ENCODE measurements around the gene HNRNPA2B1. TPM values are rescaled to one million over a fixed set of nuclear protein-coding genes. Genes with fewer than 3 reads are reported as not detected.

HNRNPA2B1 gene
- total RNA-seq: 100 to 1,000 TPM; 968 to 975 TPM

GRCh38 chr7:26200444-26201246 lies at the start of gene HNRNPA2B1:
TSS of gene HNRNPA2B1 (minus strand) at chr7:26200746. CDS start at chr7:26200577, 169 bp downstream.
- Mint-ChIP-seq H3K4me3 (peak within 1 kb of the TSS; percentile 100), H3K36me3 (peaks cover 79% of the 10 kb centered on the region), H3K27ac (peak within 1 kb of the TSS; percentile 100), H3K4me1 (peaks cover 38% of the 10 kb centered on the region), H3K27me3 (peaks cover 24% of the 10 kb centered on the region), H3K9me3 (no peaks in the 10 kb centered on the region)
- peak; percentile 95 for DNase-seq

DNA sequence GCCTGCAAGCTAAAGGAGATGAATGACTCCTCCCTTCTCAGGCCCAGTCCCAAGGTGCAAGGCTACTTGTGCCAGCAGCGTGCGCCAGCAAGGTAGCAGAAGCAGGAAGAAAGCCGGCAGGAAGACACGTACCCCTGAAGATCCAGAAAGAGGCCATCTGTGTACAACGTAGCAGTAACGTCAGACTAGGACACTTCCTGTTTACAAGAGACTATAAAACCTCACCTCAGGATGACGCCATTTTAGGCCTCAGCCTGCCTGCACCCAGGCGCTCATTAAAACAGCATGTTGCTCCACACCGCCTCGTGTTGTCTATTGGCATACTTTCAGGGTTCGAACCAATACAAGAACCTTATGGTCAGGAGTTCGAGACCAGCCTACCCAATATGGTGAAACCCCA lies 49.7 kb upstream of the HNRNPA2B1 start:
- Mint-ChIP-seq H3K9me3 (no peaks in the 10 kb centered on the region), H3K4me1 (peaks cover 2% of the 10 kb centered on the region), H3K27ac (no peak overlapping the region), H3K36me3 (no peaks in the 10 kb centered on the region), H3K4me3 (no peak overlapping the region), H3K27me3 (no peaks in the 10 kb centered on the region)
- no peak for DNase-seq

DNA sequence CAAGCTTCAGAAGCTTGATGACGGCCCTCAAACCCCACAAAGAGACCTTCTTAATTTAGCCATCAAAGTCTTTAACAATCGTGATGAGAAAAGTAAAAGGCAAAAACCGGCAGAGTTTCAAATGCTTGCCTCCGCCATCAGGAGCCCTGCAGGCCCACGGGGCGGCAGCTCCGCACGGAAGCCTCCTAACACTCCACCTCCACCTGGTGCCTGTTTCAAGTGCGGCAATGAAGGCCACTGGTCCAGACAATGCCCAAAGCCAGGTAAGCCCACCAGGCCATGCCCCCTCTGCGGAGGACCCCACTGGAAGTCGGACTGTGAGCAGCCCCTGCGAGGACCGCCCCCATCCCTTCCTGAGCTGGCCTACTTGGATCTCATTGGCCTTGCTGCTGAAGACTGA lies 44.6 kb upstream of the HNRNPA2B1 start:
- Mint-ChIP-seq H3K27ac (no peak overlapping the region), H3K27me3 (no peaks in the 10 kb centered on the region), H3K4me1 (peaks cover 2% of the 10 kb centered on the region), H3K4me3 (no peak overlapping the region), H3K9me3 (no peaks in the 10 kb centered on the region), H3K36me3 (no peaks in the 10 kb centered on the region)
- no peak for DNase-seq

- Mint-ChIP-seq H3K9me3 (no peaks in the 10 kb centered on the region), H3K27ac (no peak overlapping the region), H3K36me3 (no peaks in the 10 kb centered on the region), H3K27me3 (no peaks in the 10 kb centered on the region), H3K4me1 (peaks cover 4% of the 10 kb centered on the region), H3K4me3 (no peak overlapping the region)
- no peak for DNase-seq
These were observed 37.5 kb upstream of the HNRNPA2B1 start for GRCh38 chr7:26238032-26238431.

DNA sequence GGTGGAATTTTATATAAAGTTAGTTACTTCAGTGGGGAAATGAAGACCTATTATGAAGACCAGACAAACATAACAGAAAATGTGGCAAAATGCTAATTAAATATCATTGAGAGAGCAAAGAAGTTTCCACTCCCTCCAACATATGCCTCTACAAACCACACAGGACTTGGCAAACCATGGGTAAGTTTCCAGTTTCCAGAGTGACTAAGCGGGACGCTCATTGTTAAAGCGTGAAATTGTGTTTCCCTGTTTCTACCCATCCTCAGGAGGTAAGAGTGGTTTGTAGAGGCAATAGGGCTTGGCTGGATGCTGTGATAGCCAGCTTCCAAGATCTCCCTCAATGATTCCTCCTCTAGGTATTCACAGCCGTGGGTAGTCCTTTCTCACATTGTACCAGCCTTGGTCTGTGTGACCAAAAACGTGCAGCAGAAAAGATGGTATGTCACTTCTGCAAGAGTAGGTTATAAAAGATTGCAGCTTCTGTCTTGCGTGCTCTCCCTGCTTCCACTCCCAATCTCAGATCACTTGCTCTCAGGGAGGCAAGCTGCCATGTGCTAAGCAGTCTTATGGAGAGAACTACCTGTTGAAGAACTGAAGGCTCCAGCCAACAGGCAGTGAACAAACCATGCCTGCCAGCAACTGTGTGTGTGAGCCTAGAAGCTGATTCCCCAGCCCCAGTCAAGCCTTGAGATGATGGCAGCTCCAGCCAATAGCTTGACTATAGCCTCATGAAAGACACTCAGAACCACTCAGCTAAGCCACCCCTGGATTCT lies 36.7 kb upstream of the HNRNPA2B1 start:
- no peak overlapping the region for H3K4me3 Mint-ChIP-seq
- peaks cover 4% of the 10 kb centered on the region for H3K4me1 Mint-ChIP-seq
- no peak overlapping the region for H3K27ac Mint-ChIP-seq
- no peak for DNase-seq
- no peaks in the 10 kb centered on the region for H3K36me3 Mint-ChIP-seq
- no peaks in the 10 kb centered on the region for H3K9me3 Mint-ChIP-seq
- no peaks in the 10 kb centered on the region for H3K27me3 Mint-ChIP-seq

DNA sequence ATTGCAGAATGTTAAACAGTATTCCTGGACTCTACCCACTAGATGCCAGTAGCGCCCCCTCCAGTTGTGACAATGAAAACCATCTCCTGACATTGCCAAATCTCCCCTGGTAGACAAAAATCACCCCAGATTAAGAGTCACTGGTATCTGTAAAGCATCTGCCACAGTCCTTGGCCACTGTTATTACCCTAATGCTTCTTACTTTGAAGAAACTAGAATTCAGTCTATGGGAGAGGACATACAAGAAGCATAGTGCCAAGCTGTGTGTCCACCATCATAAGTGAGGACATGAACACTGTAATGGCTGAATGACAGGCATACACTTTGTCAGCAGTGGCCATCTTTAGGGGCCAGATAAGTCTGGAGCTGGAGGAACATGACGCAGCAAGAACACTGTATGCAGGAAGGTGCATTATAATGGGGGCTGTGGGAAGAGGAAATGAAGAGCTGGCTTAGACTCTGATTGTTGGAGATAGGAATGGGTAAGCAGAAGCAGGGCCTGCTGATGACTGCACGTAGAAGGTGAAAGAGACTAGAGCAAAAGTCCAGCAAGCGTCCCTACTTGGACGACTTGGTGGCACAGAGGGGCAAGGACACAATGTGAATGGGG lies 33.5 kb upstream of the HNRNPA2B1 start:
- no peaks in the 10 kb centered on the region for H3K9me3 Mint-ChIP-seq
- H3K4me3 Mint-ChIP-seq: no peak overlapping the region
- no peak for DNase-seq
- no peaks in the 10 kb centered on the region for H3K27me3 Mint-ChIP-seq
- no peaks in the 10 kb centered on the region for H3K36me3 Mint-ChIP-seq
- no peak overlapping the region for H3K27ac Mint-ChIP-seq
- H3K4me1 Mint-ChIP-seq: peaks cover 4% of the 10 kb centered on the region

GRCh38 chr7:26227987-26228386 lies 27.4 kb upstream of the HNRNPA2B1 start:
- Mint-ChIP-seq H3K4me3 (no peak overlapping the region), H3K4me1 (no peaks in the 10 kb centered on the region), H3K27me3 (peaks cover 4% of the 10 kb centered on the region), H3K36me3 (no peaks in the 10 kb centered on the region), H3K27ac (no peak overlapping the region), H3K9me3 (no peaks in the 10 kb centered on the region)
- no peak for DNase-seq

DNA sequence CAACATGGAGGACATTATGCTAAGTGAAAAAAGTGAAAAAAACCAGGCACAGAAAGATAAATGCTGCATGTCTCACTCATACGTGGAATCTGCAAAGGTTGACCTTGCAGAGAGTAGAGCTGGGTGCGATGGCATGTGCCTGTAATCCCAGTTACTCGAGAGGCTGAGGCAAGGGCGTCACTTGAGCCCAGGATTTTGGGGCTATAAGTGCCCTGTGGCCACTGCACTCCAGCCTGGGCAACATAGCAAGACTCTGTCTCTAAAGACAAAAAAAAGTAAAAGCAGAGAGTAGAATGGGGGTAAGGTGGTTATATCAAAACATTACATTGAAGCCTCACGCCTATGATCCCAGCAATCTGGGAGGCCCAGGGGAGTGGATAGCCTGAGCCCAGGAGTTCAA lies 23.8 kb upstream of the HNRNPA2B1 start:
- H3K4me3 Mint-ChIP-seq: no peak overlapping the region
- H3K27ac Mint-ChIP-seq: no peak overlapping the region
- no peaks in the 10 kb centered on the region for H3K9me3 Mint-ChIP-seq
- DNase-seq: no peak
- H3K36me3 Mint-ChIP-seq: no peaks in the 10 kb centered on the region
- H3K27me3 Mint-ChIP-seq: peaks cover 4% of the 10 kb centered on the region
- no peaks in the 10 kb centered on the region for H3K4me1 Mint-ChIP-seq

- Mint-ChIP-seq H3K4me3 (no peak overlapping the region), H3K9me3 (no peaks in the 10 kb centered on the region), H3K4me1 (peaks cover 21% of the 10 kb centered on the region), H3K27me3 (no peaks in the 10 kb centered on the region), H3K27ac (no peak overlapping the region), H3K36me3 (peaks cover 22% of the 10 kb centered on the region)
- DNase-seq: no peak
These were observed 15.5 kb upstream of the HNRNPA2B1 start for GRCh38 chr7:26216049-26216448.

DNA sequence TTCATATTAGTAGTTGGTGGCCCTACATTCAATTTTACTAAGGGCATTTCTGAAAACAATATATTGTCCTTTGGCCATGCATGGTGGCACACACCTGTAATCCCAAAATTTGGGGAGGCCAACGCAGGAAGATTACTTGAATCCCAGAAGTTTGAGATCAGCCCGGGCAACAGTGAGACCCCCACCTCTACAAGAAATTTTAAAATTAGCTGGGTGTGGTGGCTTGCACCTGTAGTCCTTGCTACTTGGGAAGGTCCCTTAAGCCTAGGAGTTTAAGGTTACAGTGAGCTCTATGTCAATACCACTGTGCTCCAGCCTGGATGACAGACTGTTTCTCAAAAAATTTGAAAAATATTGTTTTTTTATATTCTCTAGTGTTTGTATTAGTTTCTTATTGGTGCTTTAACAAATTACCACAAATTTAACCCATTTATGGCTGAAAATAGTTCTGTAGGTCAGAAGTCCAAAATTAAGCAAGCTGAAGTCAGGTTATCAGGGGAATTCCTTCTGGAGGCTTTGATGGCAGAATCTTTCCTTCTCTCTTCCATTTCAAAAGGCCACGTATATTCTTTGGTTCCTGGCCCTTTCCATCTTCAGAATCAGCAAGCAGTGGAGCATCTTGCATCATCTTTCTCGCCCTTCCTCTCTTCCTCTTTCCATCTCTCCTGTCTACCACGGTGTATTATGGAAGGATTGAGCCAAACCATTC lies 13.4 kb upstream of the HNRNPA2B1 start:
- H3K4me3 Mint-ChIP-seq: no peak overlapping the region
- peaks cover 34% of the 10 kb centered on the region for H3K36me3 Mint-ChIP-seq
- H3K27me3 Mint-ChIP-seq: no peaks in the 10 kb centered on the region
- no peak for DNase-seq
- H3K4me1 Mint-ChIP-seq: peaks cover 32% of the 10 kb centered on the region
- H3K27ac Mint-ChIP-seq: peak overlapping the region; percentile 43
- H3K9me3 Mint-ChIP-seq: no peaks in the 10 kb centered on the region

DNA sequence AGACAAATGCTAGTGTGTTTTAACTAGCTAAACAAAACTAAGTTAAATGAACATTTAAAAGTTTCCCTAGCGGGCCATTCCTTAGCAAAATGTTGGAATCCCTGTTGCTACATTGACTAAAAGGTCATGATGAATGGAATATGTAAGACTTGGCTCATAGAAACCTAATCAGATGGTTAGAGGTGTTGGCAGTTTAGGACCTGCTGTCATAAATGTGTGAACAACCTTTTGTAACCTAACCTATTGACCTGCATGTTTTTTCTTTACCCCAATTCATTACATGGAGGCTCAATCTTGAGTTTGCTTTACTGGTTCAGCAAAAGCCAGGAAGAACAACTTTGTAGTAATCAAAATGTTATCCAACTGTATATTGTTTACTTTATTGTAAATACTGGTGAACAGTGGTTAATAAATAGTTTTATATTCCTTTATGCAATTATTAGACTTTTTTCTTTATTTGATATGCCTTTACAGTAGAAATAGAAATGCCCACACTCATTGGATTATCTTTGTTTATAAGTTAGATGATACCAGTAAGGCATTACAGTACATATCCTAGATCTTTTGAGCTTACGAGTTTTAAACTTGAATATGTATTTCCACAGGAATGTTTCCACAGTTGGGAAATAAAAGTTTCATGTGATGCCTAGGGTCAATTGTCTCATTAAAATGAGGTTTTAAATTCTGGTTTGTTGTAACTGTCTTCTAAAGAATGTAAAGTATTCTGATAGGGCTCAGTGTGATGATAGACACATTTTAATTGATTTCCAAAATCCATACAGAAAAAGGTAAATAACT lies 12.6 kb upstream of the HNRNPA2B1 start:
- H3K4me1 Mint-ChIP-seq: peaks cover 32% of the 10 kb centered on the region
- peaks cover 36% of the 10 kb centered on the region for H3K36me3 Mint-ChIP-seq
- no peak overlapping the region for H3K27ac Mint-ChIP-seq
- H3K27me3 Mint-ChIP-seq: no peaks in the 10 kb centered on the region
- no peak overlapping the region for H3K4me3 Mint-ChIP-seq
- no peaks in the 10 kb centered on the region for H3K9me3 Mint-ChIP-seq
- DNase-seq: no peak

GRCh38 chr7:26208040-26208439 lies 7.5 kb upstream of the HNRNPA2B1 start:
- H3K27ac Mint-ChIP-seq: peak overlapping the region; percentile 51
- H3K9me3 Mint-ChIP-seq: no peaks in the 10 kb centered on the region
- H3K36me3 Mint-ChIP-seq: peaks cover 68% of the 10 kb centered on the region
- DNase-seq: no peak
- no peak overlapping the region for H3K4me3 Mint-ChIP-seq
- peaks cover 55% of the 10 kb centered on the region for H3K4me1 Mint-ChIP-seq
- no peaks in the 10 kb centered on the region for H3K27me3 Mint-ChIP-seq

GRCh38 chr7:26203016-26203415 lies 2.5 kb upstream of the HNRNPA2B1 start:
- no peaks in the 10 kb centered on the region for H3K9me3 Mint-ChIP-seq
- H3K36me3 Mint-ChIP-seq: peaks cover 73% of the 10 kb centered on the region
- H3K4me1 Mint-ChIP-seq: peaks cover 43% of the 10 kb centered on the region
- DNase-seq: no peak
- H3K27ac Mint-ChIP-seq: peak overlapping the region; percentile 95
- H3K27me3 Mint-ChIP-seq: peaks cover 24% of the 10 kb centered on the region
- peak overlapping the region; percentile 91 for H3K4me3 Mint-ChIP-seq
